Measurements from ENCODE around the gene DCAF5.
A peak's percentile ranks its signal among the peaks of the same experiment; 100 is the strongest.

Gene DCAF5

GRCh38 chr14:69142101-69142500 is 10.8 kb downstream of the DCAF5 start:
- no peak for DNase-seq

- no peak for DNase-seq
Measured at GRCh38 chr14:69141550-69141949, 11.4 kb downstream of the DCAF5 start.

DNA sequence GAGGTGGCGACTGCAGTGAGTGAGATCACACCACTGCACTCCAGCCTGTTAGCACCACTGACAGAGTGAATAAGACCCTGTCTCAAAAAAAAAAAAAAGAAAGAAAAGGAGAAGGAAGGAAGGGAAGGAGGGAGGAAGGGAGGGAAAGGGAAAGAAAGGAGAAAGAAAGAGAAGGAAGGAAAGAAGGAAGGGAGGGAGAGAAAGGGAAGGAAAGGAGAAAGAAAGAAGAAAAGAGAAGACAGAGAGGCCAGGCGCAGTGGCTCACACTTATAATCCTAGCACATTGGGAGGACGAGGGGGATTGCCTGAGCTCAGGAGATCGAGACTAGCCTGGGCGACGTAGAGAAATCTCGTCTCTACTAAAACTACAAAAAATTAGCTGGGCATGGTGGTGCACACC is 13.2 kb downstream of the DCAF5 start:
- DNase-seq: no peak

- DNase-seq: no peak
Measured at GRCh38 chr14:69137843-69138535, 14.9 kb downstream of the DCAF5 start.

GRCh38 chr14:69137416-69137815 is 15.5 kb downstream of the DCAF5 start:
- no peak for DNase-seq

DNA sequence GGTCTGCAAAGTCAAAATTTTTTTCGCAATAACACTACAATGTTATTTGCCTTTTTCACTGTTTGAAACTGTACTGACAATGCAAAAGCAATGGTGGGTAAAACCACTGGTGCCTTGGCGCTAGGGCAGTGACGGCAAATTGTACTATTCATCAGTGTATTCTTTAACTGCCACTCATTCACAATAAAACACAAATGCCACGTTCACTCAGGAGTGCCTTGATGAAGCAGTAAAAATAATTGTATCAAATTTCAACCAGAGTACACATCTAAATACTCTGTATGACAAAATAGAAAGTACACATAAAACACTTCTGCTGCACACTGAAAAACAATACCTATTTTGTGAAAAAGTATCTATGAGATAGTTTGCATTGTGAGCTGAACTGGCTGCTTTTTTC is 17.8 kb downstream of the DCAF5 start:
- no peak for DNase-seq

DNA sequence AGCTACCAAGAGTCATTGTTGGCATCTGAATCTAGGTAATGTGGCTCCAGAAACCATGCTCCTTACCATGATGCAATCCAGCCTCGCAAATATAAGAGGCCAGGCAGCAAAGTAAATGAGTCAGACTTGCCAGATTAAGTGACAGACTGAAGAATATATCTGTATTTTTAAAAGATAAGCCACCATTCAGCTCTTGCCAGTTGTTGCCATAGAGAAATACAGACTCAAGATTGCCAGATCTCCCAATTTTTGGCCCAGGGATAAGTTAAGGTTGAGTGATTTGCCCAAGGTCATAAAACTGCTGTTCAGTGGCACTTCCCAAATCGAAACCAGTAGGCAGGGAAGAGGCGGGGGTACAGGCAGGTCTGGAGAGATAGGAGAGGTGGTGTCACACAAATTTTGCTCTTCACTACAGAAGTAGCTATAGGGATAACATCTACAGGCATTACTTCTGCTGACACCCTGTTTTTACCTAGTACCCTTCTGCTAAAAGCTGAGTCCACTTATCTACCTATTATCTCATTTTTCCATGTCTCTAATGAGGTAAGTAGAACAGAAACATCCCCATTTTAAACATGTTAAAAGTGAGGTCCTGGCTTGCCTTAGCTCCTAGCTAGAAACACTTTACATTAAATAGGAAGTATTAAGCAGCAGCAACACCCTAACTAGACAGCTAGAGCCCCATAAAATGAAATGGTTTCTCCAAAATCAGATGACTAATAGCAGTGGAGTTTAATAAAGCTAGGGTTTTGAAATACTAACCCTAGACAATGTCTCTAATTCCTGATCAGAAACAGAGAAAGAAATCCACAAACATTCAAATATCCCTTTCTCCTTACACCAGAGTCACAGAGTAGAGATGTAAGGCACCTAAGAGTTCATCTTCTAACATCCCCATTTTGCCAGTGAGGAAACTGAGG is 19.5 kb downstream of the DCAF5 start:
- no peak for DNase-seq

DNA sequence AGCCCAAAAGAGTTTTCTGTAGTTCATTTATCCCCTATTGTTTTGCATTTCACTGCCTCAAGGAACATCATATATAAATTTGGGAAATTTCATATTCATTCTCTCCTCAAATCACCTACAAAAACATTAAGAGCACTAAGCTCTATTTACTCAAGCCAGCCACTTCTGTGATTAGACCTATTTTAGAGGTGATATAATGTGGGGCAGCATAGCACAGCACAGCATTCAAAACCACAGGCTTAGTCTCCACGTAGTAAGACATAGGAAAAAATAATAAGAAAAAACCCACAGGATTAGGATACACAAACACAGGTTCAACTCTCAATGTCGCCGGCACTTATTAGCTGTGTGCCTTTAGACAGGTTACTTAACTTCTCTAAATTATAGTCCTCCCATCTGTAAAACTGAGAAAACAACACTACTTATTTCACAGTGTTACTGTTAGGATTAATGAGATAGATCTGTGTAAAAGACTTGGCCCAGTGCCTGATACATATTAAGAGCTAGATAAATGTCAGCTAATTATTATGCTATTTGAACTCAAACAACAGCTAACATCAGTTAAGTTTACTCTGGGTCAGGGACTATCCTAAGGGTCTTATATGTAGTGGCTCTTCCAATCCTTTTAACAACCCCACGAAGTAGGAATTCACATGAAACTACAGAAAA is 20.3 kb downstream of the DCAF5 start:
- no peak for DNase-seq

GRCh38 chr14:69131176-69131575 is 21.7 kb downstream of the DCAF5 start:
- no peak for DNase-seq

DNA sequence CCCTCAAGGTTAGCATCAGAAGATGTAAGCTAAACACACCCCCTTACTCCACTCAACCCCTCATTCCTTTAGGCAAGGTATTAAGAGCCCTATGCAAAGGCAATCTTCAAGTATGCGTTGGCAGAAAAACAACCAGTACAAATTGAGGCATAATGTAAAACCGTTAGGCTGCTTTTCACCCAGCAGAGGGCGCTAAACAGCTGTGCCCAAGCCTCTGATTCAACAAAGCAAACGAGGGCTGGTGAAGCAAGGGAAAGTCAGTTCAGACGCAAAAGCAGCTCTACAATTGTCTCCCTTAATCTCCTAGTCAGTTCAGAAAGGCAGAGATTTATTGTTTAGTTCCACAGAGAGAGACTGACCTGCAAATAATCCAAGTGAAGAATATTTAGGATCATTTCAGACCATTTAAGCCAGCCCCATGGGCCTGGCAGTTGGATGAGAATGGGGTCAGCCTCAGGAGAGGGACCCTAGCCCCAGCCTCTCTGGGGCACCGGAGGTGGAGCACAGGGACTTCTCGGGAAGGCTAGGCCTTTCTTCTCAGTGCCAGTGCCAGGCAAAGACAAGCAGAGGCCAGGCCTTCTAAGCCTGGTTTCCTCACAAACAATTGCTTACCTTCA is 23.5 kb downstream of the DCAF5 start:
- DNase-seq: peak; percentile 50

GRCh38 chr14:69118305-69118704 is 34.6 kb downstream of the DCAF5 start:
- no peak for DNase-seq

GRCh38 chr14:69117020-69117767 is 35.7 kb downstream of the DCAF5 start:
- DNase-seq: no peak

- no peak for DNase-seq
Measured at GRCh38 chr14:69115407-69116185, 37.3 kb downstream of the DCAF5 start.

DNA sequence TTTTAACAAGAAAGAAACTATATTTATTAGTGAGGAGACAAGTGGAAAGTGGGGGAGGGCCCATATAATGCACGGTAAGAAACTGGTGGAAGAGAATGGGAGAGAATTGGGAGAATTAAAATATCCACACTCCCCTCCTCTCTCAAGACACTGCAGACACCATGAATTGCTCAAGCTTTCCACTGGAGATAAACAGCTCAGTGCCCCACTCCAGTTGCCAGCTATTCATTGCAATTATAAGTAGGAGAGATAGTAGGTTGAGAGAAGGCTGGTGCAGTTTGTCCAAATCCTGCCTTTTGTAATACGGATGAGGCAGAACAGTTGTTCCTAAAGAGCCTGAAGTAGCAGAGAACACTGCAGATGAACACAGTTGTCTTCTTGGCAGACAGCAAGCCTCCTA is 38.2 kb downstream of the DCAF5 start:
- no peak for DNase-seq

DNA sequence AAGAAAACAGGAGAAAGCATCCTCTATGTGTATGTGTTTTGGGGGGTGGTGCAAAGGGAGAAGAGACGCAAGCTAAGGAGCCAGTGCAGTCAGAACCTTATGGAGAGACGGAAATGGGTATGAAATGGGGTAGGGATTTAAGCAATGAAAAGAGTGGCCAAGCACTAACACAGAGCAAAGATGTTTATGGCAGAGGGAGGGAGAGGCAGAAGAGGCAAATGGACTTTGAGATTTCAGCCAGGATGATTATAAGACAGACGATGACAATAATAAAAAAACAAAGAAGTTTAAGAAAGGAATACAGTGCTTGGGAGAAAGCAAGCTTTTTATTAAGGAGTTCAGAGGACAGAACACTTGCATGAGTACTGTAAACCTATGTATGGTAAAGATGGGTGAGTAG is 44.6 kb downstream of the DCAF5 start:
- DNase-seq: no peak

GRCh38 chr14:69107407-69108003 is 45.4 kb downstream of the DCAF5 start:
- DNase-seq: peak; percentile 16

DNA sequence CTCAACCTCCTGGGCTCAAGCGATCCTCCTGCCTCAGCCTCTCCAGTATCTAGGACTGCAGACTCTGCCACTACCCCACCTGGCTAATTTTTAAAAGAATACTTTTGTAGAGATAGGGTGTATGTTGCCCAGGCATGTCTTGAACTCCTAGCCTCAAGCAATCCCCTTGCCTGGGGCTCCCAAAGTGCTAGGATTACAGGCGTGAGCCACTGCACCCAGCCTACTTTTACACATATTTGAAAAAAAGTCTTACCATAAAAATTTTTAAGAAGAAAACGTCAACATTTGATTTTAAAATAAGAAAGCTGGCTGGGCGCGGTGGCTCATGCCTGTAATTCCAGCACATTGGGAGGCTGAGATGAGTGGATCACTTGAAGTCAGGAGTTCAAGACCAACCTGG is 46.5 kb downstream of the DCAF5 start:
- DNase-seq: no peak

- no peak for DNase-seq
Measured at GRCh38 chr14:69105326-69105725, 47.6 kb downstream of the DCAF5 start.

DNA sequence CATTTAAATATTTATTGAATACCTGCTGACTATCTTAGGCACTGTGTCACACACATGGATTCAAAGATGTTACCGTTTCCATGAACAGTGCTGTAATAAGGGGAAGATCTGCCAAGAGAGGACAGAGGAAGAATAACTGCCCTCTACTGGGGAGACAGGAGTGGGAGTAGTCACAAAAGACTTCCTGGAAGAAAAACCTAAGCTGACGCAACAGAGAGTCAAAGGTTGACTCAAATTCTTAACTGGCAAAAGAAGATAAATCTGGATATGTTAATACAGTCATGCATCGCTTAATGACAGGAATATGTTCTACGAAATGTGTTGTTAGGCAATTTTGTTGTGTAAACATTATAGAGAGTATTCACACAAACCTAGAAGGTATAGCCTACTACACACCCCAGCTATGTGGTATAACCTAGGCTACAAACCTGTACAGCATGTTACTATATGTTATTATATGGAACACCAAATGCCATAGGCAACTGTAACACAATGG is 51.5 kb downstream of the DCAF5 start:
- no peak for DNase-seq

- no peak for DNase-seq
Measured at GRCh38 chr14:69097974-69098373, 54.9 kb downstream of the DCAF5 start.

Data from T1000 (cell line).